Hematopoietic multipotent progenitor cell treated with erythropoietin and hydrocortisone succinate and interleukin-3 and kit ligand, for 17 days (in vitro differentiated cells): ENCODE measurements around the gene HDAC4.

Experiments used
- DNase-seq: peaks from one replicate; pipeline ENCODE4 v3.0.0-alpha.2; 2015; ENCODE audit warnings: low spot score

Gene HDAC4

GRCh38 chr2:239279508-239280295, 121.1 kb downstream of the HDAC4 start:
- no peak for DNase-seq

- DNase-seq: peak; percentile 44
These were observed 121.9 kb downstream of the HDAC4 start for GRCh38 chr2:239278941-239279365.

- no peak for DNase-seq
These were observed 122.5 kb downstream of the HDAC4 start for GRCh38 chr2:239278361-239278760.

GRCh38 chr2:239277401-239278085, 123.3 kb downstream of the HDAC4 start:
- DNase-seq: no peak

GRCh38 chr2:239276851-239277250, 124.0 kb downstream of the HDAC4 start:
- DNase-seq: no peak

GRCh38 chr2:239275847-239276831, 124.7 kb downstream of the HDAC4 start:
- no peak for DNase-seq

GRCh38 chr2:239275044-239275685, 125.7 kb downstream of the HDAC4 start:
- peak; percentile 58 for DNase-seq

GRCh38 chr2:239274391-239275043, 126.3 kb downstream of the HDAC4 start:
- DNase-seq: no peak

- no peak for DNase-seq
These were observed 127.3 kb downstream of the HDAC4 start for GRCh38 chr2:239273280-239274234.

GRCh38 chr2:239272626-239273025, 128.2 kb downstream of the HDAC4 start:
- no peak for DNase-seq

- DNase-seq: no peak
These were observed 128.9 kb downstream of the HDAC4 start for GRCh38 chr2:239271882-239272281.

GRCh38 chr2:239271471-239271870, 129.3 kb downstream of the HDAC4 start:
- no peak for DNase-seq

- no peak for DNase-seq
These were observed 130.9 kb downstream of the HDAC4 start for GRCh38 chr2:239269916-239270315.

GRCh38 chr2:239269173-239269885, 131.5 kb downstream of the HDAC4 start:
- DNase-seq: no peak

- DNase-seq: no peak
These were observed 132.3 kb downstream of the HDAC4 start for GRCh38 chr2:239268549-239268948.

GRCh38 chr2:239268082-239268481, 132.7 kb downstream of the HDAC4 start:
- DNase-seq: no peak

GRCh38 chr2:239267288-239267951, 133.4 kb downstream of the HDAC4 start:
- DNase-seq: peak; percentile 89

- DNase-seq: no peak
These were observed 134.0 kb downstream of the HDAC4 start for GRCh38 chr2:239266779-239267287.

GRCh38 chr2:239266434-239266766, 134.4 kb downstream of the HDAC4 start:
- no peak for DNase-seq
